ENCODE results near the gene SGF29.
A peak's percentile ranks its signal among the peaks of the same experiment; 100 is the strongest.
"Not testable (repeated sequence)": the region's sequence is repeated elsewhere in the genome, so short reads cannot be mapped to it uniquely, and the experiment has no call there.

The SGF29 gene

DNA sequence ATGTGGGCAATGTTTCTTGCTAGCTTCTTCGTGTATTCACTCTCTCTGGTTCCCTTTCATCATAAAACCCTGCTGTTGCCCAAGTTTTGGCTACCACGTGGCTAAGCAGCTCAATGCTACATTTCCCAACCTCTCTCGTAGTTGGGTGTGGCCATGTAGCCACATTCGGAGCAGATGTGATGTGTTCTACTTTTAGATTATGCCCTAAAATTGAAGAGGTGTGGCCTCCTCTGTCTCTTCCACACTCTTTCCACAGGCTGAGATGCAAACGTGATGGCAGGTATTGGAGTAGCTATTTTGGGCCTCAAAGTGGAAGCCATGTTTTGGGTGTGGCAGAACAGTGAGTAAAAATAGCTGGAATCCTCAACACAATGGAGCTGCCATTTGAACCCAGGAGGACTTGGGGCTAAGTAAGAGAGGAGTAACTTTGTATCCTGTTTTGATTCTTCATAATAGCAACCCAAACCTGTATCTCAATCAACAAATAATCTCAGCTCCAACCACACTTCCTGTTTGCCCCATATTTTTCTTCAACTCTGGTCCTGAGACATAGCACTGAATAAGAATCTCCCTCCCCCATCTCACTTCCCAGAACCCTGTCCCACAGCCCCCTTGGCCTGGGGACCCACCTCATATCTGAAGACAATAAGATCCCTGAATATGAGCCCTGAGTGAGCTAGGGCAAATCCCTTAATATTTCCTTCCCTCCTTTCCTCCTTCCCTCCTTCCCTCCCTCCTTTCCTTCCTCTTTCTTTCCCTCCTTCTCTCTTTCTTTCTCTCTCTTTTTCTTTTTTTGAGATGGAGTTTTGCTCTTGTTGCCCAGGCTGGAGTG is 19.0 kb upstream of the SGF29 start:
- no peak overlapping the region for H3K9ac ChIP-seq (ENCODE audit: low read depth in 1 of 2, low read length in 2 of 2)
- peaks cover 0 to 5% of the 10 kb centered on the region in 2 donors for H3K36me3 ChIP-seq (ENCODE audit: control insufficient read depth in 2 of 2, insufficient read depth in 2 of 2, low read length in 2 of 2)
- peak overlapping the region in 1 of 2 donors; percentile 7 for H3K4me3 ChIP-seq (ENCODE audit: low read length in 2 of 2)
- peak overlapping the region; percentile 2 to 23 for H3K27ac ChIP-seq (ENCODE audit: low read depth in 2 of 2, low read length in 2 of 2)
- H3K27me3 ChIP-seq (ENCODE audit: control insufficient read depth in 2 of 2, insufficient read depth in 2 of 2, low read length in 2 of 2) = no peaks in the 10 kb centered on the region
- H3K4me1 ChIP-seq (ENCODE audit: control insufficient read depth in 2 of 2, insufficient read depth in 2 of 2, low read length in 2 of 2) = peaks cover 20 to 32% of the 10 kb centered on the region in 2 donors
- H3K9me3 ChIP-seq (ENCODE audit: control insufficient read depth in 2 of 2, low read length in 2 of 2) = no peaks in the 10 kb centered on the region

DNA sequence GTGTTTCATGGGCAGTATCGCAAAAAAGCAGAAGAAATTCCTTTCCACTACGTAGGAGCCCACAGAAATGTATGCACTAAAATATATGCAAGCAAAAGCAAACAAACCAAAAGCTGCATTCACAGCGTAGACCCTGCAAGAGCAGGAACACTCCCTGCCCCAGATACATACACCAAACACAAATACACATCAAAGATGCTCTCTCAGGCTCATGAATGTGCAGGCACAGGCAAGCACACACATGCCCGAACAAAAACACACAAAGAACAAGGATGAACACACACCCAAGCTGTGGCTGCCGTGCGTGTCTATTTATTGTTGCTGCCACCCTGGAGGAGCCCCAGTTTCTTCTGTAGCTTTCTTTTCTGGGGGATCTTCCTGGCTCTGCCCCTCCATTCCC is 16.6 kb upstream of the SGF29 start:
- Histone ChIP-seq H3K27me3 (ENCODE audit: control insufficient read depth in 2 of 2, insufficient read depth in 2 of 2, low read length in 2 of 2) (no peaks in the 10 kb centered on the region), H3K27ac (ENCODE audit: low read depth in 2 of 2, low read length in 2 of 2) (peak overlapping the region; percentile 89 to 93), H3K4me3 (ENCODE audit: low read length in 2 of 2) (peak overlapping the region; percentile 70 to 78), H3K36me3 (ENCODE audit: control insufficient read depth in 2 of 2, insufficient read depth in 2 of 2, low read length in 2 of 2) (peaks cover 0 to 5% of the 10 kb centered on the region in 2 donors), H3K9ac (ENCODE audit: low read depth in 1 of 2, low read length in 2 of 2) (peak overlapping the region; percentile 89 to 90), H3K4me1 (ENCODE audit: control insufficient read depth in 2 of 2, insufficient read depth in 2 of 2, low read length in 2 of 2) (peaks cover 20 to 36% of the 10 kb centered on the region in 2 donors), H3K9me3 (ENCODE audit: control insufficient read depth in 2 of 2, low read length in 2 of 2) (no peaks in the 10 kb centered on the region)

DNA sequence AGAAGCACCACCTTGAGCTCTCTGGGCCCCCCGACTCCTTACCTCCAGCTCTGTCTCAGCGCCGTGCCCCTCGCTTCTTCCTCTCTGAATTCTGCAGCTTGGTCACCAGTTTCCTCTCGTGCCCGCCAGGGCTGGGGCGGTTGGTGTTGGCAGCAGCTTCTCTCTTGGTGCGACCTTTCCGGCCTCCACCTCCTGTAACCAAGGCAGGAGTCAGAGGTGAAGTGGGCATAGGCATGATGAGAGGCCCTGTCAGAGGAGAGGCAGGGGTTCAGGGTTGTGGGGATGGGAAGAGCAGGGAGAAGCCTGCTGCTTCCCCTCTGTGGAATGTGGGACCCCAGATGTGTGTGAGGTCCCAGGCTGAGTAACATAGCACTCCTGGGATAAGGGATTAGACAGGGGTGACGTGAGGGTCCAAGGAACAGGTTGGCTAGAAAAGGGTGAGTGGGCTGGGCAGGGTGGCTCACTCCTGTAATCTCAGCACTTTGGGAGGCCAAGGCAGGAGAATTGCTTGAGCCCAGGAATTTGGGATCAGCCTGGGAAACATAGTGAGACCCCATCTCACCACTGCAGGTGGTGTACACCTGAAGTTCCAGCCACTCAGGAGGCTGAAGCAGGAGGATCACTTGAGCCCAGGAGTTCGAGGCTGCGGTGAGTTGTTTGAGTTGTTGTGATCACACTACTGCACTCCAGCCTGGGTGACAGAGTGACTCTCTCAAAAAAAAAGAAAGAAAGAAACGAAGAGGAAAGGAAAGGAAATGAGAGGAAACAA is 15.6 kb upstream of the SGF29 start:
- H3K27me3 ChIP-seq (ENCODE audit: control insufficient read depth in 2 of 2, insufficient read depth in 2 of 2, low read length in 2 of 2) = no peaks in the 10 kb centered on the region
- H3K36me3 ChIP-seq (ENCODE audit: control insufficient read depth in 2 of 2, insufficient read depth in 2 of 2, low read length in 2 of 2) = peaks cover 0 to 5% of the 10 kb centered on the region in 2 donors
- peak overlapping the region; percentile 89 to 93 for H3K27ac ChIP-seq (ENCODE audit: low read depth in 2 of 2, low read length in 2 of 2)
- H3K4me1 ChIP-seq (ENCODE audit: control insufficient read depth in 2 of 2, insufficient read depth in 2 of 2, low read length in 2 of 2) = peaks cover 18 to 33% of the 10 kb centered on the region in 2 donors
- H3K9me3 ChIP-seq (ENCODE audit: control insufficient read depth in 2 of 2, low read length in 2 of 2) = no peaks in the 10 kb centered on the region
- H3K4me3 ChIP-seq (ENCODE audit: low read length in 2 of 2) = peak overlapping the region; percentile 70 to 78
- peak overlapping the region; percentile 89 to 90 for H3K9ac ChIP-seq (ENCODE audit: low read depth in 1 of 2, low read length in 2 of 2)

DNA sequence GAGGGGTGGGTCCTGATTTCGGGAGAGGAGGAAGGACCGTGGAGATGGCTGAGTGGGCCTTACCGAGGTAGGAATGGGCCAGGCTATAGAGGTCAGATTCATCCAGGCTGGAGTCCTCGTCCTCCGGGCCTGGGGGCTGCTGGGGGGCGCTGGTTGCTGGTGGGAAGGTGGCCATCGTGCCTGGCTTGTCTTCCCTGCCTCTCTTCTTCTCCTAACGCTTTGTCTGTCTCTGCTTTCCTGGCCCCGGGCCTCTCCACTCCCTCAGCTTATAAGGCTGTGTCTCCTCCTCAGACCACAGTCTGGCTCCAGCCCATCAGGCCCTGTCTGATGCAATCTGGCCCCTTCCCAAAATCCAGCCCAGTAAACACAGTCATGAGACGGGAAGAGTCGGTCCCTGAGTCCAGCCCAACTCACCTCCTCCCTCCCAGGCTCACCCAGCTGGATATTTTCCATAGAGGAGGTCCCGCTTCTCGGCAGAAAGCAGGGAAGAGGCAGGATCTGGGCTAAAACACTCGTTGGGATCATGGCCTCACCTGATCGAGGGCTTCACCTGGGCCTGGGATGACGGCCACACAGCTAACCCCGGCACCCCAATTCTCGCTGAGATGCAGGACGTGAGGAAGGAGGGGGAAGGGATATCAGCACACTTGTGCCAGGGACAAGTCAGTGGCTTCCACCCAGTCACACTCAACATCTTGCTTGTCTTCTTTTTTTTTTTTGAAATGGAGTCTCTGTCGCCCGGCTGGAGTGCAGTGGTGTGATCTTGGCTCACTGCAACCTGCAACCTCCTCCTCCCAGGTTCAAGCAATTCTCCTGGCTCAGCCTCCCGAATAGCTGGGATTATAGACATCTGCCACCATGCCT is 14.8 kb upstream of the SGF29 start, which contains the start of gene NUPR1:
NUPR1 (minus strand) TSS at position 242 of the 864 bp plus-strand sequence; CDS start at position 175, 67 bp downstream.
- peak within 1 kb of the TSS; percentile 89 to 93 for H3K27ac ChIP-seq (ENCODE audit: low read depth in 2 of 2, low read length in 2 of 2)
- no peaks in the 10 kb centered on the region for H3K9me3 ChIP-seq (ENCODE audit: control insufficient read depth in 2 of 2, low read length in 2 of 2)
- H3K4me1 ChIP-seq (ENCODE audit: control insufficient read depth in 2 of 2, insufficient read depth in 2 of 2, low read length in 2 of 2) = peaks cover 18 to 37% of the 10 kb centered on the region in 2 donors
- peak within 1 kb of the TSS; percentile 70 to 78 for H3K4me3 ChIP-seq (ENCODE audit: low read length in 2 of 2)
- H3K36me3 ChIP-seq (ENCODE audit: control insufficient read depth in 2 of 2, insufficient read depth in 2 of 2, low read length in 2 of 2) = peaks cover 0 to 5% of the 10 kb centered on the region in 2 donors
- peak within 1 kb of the TSS; percentile 89 to 90 for H3K9ac ChIP-seq (ENCODE audit: low read depth in 1 of 2, low read length in 2 of 2)
- no peaks in the 10 kb centered on the region for H3K27me3 ChIP-seq (ENCODE audit: control insufficient read depth in 2 of 2, insufficient read depth in 2 of 2, low read length in 2 of 2)

DNA sequence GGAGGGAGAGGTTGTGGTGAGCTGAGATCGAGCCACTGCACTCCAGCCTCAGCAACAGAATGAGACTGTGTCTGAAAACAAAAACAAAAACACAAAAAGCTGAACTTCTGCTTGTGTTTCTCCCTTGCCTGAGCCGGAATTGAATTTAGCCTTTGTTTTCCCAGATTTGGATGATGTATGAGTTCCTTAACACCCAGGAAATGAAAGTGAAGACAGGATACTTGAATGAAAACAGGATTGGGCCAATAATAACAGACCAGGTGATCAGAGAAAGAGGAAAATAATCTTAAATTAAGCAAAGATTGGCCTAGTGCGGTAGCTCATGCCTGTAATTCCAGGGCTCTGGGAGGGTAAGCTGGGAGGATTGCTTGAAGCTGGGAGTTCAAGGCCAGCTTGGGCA is 13.4 kb upstream of the SGF29 start:
- Histone ChIP-seq H3K4me3 (ENCODE audit: low read length in 2 of 2) (no peak overlapping the region), H3K4me1 (ENCODE audit: control insufficient read depth in 2 of 2, insufficient read depth in 2 of 2, low read length in 2 of 2) (peaks cover 18 to 37% of the 10 kb centered on the region in 2 donors), H3K36me3 (ENCODE audit: control insufficient read depth in 2 of 2, insufficient read depth in 2 of 2, low read length in 2 of 2) (peaks cover 0 to 5% of the 10 kb centered on the region in 2 donors), H3K9ac (ENCODE audit: low read depth in 1 of 2, low read length in 2 of 2) (no peak overlapping the region), H3K9me3 (ENCODE audit: control insufficient read depth in 2 of 2, low read length in 2 of 2) (no peaks in the 10 kb centered on the region), H3K27ac (ENCODE audit: low read depth in 2 of 2, low read length in 2 of 2) (peak overlapping the region; percentile 38 to 70), H3K27me3 (ENCODE audit: control insufficient read depth in 2 of 2, insufficient read depth in 2 of 2, low read length in 2 of 2) (no peaks in the 10 kb centered on the region)

DNA sequence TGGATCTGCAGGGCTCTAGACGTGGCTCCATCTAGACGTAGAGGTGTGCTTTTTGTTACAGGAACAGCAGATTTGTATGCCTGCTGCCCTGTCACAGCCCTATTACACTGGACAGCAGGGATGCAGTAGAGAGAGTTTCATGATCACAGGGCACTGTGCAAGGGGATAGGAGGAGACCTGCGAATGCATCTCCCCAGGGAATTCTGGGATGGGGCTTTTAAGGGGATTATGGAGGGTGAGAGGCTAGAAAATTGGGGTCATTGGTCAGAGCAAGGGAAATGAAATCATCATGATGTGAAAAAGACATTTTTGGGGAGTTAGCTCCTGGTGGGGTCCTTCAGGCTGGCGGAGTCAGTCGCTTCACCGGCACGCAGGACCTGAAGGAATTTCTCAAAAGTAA is 11.1 kb upstream of the SGF29 start:
- peak overlapping the region; percentile 84 to 98 for H3K27ac ChIP-seq (ENCODE audit: low read depth in 2 of 2, low read length in 2 of 2)
- H3K27me3 ChIP-seq (ENCODE audit: control insufficient read depth in 2 of 2, insufficient read depth in 2 of 2, low read length in 2 of 2) = no peaks in the 10 kb centered on the region
- H3K9me3 ChIP-seq (ENCODE audit: control insufficient read depth in 2 of 2, low read length in 2 of 2) = no peaks in the 10 kb centered on the region
- H3K9ac ChIP-seq (ENCODE audit: low read depth in 1 of 2, low read length in 2 of 2) = peak overlapping the region; percentile 71 to 75
- H3K36me3 ChIP-seq (ENCODE audit: control insufficient read depth in 2 of 2, insufficient read depth in 2 of 2, low read length in 2 of 2) = no peaks in the 10 kb centered on the region
- peak overlapping the region; percentile 50 to 61 for H3K4me3 ChIP-seq (ENCODE audit: low read length in 2 of 2)
- H3K4me1 ChIP-seq (ENCODE audit: control insufficient read depth in 2 of 2, insufficient read depth in 2 of 2, low read length in 2 of 2) = peaks cover 18 to 31% of the 10 kb centered on the region in 2 donors

DNA sequence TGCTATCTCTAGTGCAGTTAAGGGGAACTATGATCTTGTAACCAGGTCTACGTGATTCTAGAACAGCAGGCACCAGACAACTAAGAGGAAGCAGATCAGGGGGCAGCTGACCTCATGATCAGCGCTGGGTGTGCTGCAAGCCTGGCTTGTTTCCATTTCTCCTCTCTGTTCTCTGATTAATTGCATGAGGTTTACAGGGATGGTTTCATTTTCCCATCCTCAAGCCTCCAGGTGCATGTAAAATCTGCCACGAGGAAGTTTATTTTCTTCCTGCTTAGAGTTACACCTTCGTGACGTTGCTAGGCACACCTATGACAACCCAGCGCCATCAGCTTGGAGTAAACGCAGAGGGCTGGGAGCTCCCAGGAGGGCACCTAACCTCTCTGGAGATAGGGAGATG is 10.6 kb upstream of the SGF29 start:
- peak overlapping the region; percentile 71 to 75 for H3K9ac ChIP-seq (ENCODE audit: low read depth in 1 of 2, low read length in 2 of 2)
- H3K4me1 ChIP-seq (ENCODE audit: control insufficient read depth in 2 of 2, insufficient read depth in 2 of 2, low read length in 2 of 2) = peaks cover 14 to 29% of the 10 kb centered on the region in 2 donors
- H3K9me3 ChIP-seq (ENCODE audit: control insufficient read depth in 2 of 2, low read length in 2 of 2) = no peaks in the 10 kb centered on the region
- H3K27ac ChIP-seq (ENCODE audit: low read depth in 2 of 2, low read length in 2 of 2) = peak overlapping the region; percentile 84 to 98
- H3K27me3 ChIP-seq (ENCODE audit: control insufficient read depth in 2 of 2, insufficient read depth in 2 of 2, low read length in 2 of 2) = no peaks in the 10 kb centered on the region
- peak overlapping the region; percentile 50 to 61 for H3K4me3 ChIP-seq (ENCODE audit: low read length in 2 of 2)
- no peaks in the 10 kb centered on the region for H3K36me3 ChIP-seq (ENCODE audit: control insufficient read depth in 2 of 2, insufficient read depth in 2 of 2, low read length in 2 of 2)

DNA sequence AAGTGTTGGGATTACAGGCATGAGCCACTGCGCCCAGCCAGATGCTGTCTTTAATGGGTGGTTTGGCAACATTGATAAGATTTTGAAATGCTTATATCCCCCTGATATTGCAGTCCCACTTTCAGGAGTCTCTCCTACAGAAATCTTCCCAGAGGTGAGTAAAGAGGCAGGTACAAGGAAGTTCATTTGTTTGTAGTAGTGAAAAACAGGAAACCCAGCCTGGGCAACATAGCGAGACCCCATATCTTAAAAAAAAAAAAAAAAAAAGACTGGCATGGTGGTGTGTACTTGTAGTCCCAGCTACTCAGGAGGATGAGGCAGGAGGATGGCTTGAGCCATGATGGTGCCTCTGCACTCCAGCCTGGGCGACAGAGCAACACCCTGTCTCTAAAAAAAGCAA is 8.7 kb upstream of the SGF29 start:
- peaks cover 11 to 23% of the 10 kb centered on the region in 2 donors for H3K4me1 ChIP-seq (ENCODE audit: control insufficient read depth in 2 of 2, insufficient read depth in 2 of 2, low read length in 2 of 2)
- no peak overlapping the region for H3K9ac ChIP-seq (ENCODE audit: low read depth in 1 of 2, low read length in 2 of 2)
- H3K4me3 ChIP-seq (ENCODE audit: low read length in 2 of 2) = no peak overlapping the region
- H3K36me3 ChIP-seq (ENCODE audit: control insufficient read depth in 2 of 2, insufficient read depth in 2 of 2, low read length in 2 of 2) = no peaks in the 10 kb centered on the region
- no peaks in the 10 kb centered on the region for H3K9me3 ChIP-seq (ENCODE audit: control insufficient read depth in 2 of 2, low read length in 2 of 2)
- no peak overlapping the region for H3K27ac ChIP-seq (ENCODE audit: low read depth in 2 of 2, low read length in 2 of 2)
- H3K27me3 ChIP-seq (ENCODE audit: control insufficient read depth in 2 of 2, insufficient read depth in 2 of 2, low read length in 2 of 2) = no peaks in the 10 kb centered on the region

DNA sequence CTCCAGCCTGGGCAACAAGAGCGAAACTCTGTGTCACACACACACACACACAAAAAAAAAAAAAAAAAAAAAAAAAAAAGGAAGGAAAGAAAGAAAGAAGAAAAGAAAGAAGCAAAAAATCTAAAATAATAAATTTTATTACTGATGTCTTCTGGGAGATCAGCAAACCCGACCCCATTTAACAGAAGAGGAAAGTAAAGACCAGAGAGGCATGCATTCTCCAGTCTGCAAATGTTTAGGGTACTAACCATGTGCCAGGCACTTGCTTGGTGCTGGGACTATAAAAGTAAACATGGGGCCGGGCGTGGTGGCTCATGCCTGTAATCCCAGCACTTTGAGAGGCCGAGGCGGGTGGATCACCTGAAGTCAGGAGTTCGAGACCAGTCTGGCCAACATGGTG is 7.8 kb upstream of the SGF29 start:
- H3K4me3 ChIP-seq (ENCODE audit: low read length in 2 of 2); H3K36me3 ChIP-seq (ENCODE audit: control insufficient read depth in 2 of 2, insufficient read depth in 2 of 2, low read length in 2 of 2); H3K9me3 ChIP-seq (ENCODE audit: control insufficient read depth in 2 of 2, low read length in 2 of 2); H3K9ac ChIP-seq (ENCODE audit: low read depth in 1 of 2, low read length in 2 of 2); H3K27ac ChIP-seq (ENCODE audit: low read depth in 2 of 2, low read length in 2 of 2); H3K27me3 ChIP-seq (ENCODE audit: control insufficient read depth in 2 of 2, insufficient read depth in 2 of 2, low read length in 2 of 2): not testable (repeated sequence)
- H3K4me1 ChIP-seq (ENCODE audit: control insufficient read depth in 2 of 2, insufficient read depth in 2 of 2, low read length in 2 of 2) = peaks cover 11 to 23% of the 10 kb centered on the region in 2 donors

Measured in mucosa of rectum (tissue), 2 donors.